Memory B cell (primary cell): Measurements from ENCODE around the gene DHX9.
A peak's percentile ranks its signal among the peaks of the same experiment; 100 is the strongest.

Source experiments
- ATAC-seq: fragments of 150-1000 bp; cut with Tn5 transposase; 2 replicates; pipeline ENCODE4 v1.10.0; 2021; ENCODE audit warnings: low read depth, mild to moderate bottlenecking, moderate library complexity
- DNase-seq, 2 donors: peaks; one replicate each; pipeline ENCODE4 v3.0.0; 2022; ENCODE audit warnings: low spot score in 2 of 2
- H3K27ac Mint-ChIP-seq: one replicate; pipeline ENCODE4 v1.8.0; 2022; ENCODE audit warnings: mild to moderate bottlenecking, moderate library complexity, mixed read lengths
- H3K27me3 Mint-ChIP-seq: one replicate; pipeline ENCODE4 v1.8.0; 2022; ENCODE audit warnings: mixed read lengths
- H3K36me3 Mint-ChIP-seq: one replicate; pipeline ENCODE4 v1.8.0; 2022; ENCODE audit warnings: mild to moderate bottlenecking, mixed read lengths
- H3K4me1 Mint-ChIP-seq: one replicate; pipeline ENCODE4 v1.8.0; 2022; ENCODE audit warnings: mixed read lengths
- H3K4me3 Mint-ChIP-seq: one replicate; pipeline ENCODE4 v1.8.0; 2022; ENCODE audit warnings: mild to moderate bottlenecking, moderate library complexity, mixed read lengths
- H3K9me3 Mint-ChIP-seq: one replicate; pipeline ENCODE4 v1.8.0; 2022; ENCODE audit warnings: mixed read lengths

Gene DHX9

DNA sequence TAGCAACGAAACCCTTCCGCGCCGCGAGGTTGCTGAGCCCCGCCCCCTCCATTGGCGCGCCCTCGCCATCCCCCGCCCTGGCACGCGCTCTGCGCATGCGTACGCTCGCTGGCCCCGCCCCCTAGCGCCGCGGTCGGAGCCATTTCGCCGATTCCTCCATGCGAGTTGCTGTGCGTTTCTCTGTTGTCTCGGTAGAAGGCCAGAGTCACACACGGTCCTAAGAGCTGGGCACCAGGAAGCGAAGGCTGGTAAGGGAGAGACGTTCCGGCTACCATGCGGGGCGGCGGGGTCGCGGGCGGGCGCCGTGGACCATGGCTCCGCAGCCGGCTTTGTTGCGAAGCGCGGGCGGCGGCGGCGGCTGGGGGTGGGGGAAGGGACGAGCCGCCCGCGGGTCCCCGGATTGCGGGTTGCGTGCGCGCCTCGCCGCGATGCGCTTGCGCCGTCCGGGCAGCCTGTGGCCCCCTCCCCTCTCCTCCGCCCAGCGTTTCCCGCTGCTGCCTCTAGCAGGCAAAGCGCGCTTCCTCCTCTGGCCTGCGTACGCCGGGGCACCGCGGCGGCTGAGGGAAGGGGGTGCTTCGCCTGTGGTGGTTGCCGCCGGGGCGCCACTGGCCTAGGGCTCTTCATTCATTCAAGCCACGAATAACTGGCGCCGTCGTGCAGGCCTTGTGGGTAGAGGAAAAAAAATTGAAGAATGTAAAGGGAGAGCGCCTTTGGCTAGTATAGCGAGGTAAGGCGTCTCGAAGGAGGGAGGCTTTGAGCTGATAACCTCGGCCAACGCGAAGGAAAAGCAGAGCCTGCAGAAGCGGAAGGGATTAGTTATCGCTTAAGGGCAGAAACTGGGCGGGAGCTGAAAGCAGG lies at the start of gene DHX9:
DHX9 (plus strand) TSS at position 139 of the 858 bp plus-strand sequence. CDS start 3,220 bp downstream, outside the sequence.
- peak within 1 kb of the TSS; percentile 95 for H3K4me3 Mint-ChIP-seq
- DNase-seq (peak; percentile 99 to 100), ATAC-seq (peak; percentile 79)
- H3K36me3 Mint-ChIP-seq: peaks cover 8% of the 10 kb centered on the region
- H3K27ac Mint-ChIP-seq: peak within 1 kb of the TSS; percentile 92
- no peaks in the 10 kb centered on the region for H3K27me3 Mint-ChIP-seq
- H3K9me3 Mint-ChIP-seq: no peaks in the 10 kb centered on the region
- H3K4me1 Mint-ChIP-seq: peaks cover 32% of the 10 kb centered on the region

- Mint-ChIP-seq H3K27ac (no peak overlapping the region), H3K36me3 (peaks cover 3% of the 10 kb centered on the region), H3K4me1 (peaks cover 4% of the 10 kb centered on the region), H3K27me3 (no peaks in the 10 kb centered on the region), H3K9me3 (no peaks in the 10 kb centered on the region), H3K4me3 (no peak overlapping the region)
- ATAC-seq (no peak), DNase-seq (no peak)
Observed at GRCh38 chr1:182791281-182792179, 47.6 kb upstream of the DHX9 start.

DNA sequence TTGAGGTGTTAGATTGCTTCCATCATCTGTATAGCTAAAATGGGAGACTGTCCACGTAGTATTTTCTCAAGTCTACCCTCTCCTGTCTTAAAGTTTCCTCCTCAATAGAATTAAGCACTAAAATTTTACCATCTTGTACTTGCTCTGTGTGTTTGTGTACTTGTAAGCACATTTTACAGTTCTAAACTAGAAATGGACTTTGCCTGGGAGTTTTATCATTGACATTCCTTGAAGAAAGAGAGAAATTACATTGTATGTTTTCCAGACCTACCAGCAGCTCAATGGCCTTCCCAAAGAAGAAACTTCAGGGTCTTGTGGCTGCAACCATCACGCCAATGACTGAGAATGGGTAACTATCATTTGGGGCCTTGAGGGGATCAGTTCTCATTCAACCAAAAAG lies 45.1 kb upstream of the DHX9 start:
- Mint-ChIP-seq H3K27me3 (no peaks in the 10 kb centered on the region), H3K4me1 (peaks cover 1% of the 10 kb centered on the region), H3K4me3 (no peak overlapping the region), H3K36me3 (peaks cover 3% of the 10 kb centered on the region), H3K9me3 (no peaks in the 10 kb centered on the region), H3K27ac (no peak overlapping the region)
- ATAC-seq (no peak), DNase-seq (no peak)

- Mint-ChIP-seq H3K9me3 (no peaks in the 10 kb centered on the region), H3K27ac (no peak overlapping the region), H3K4me3 (no peak overlapping the region), H3K27me3 (no peaks in the 10 kb centered on the region), H3K4me1 (no peaks in the 10 kb centered on the region), H3K36me3 (peaks cover 3% of the 10 kb centered on the region)
- ATAC-seq (no peak), DNase-seq (no peak)
Observed at GRCh38 chr1:182794676-182795201, 44.4 kb upstream of the DHX9 start.

GRCh38 chr1:182795563-182796228 lies 43.5 kb upstream of the DHX9 start:
- Mint-ChIP-seq H3K27ac (no peak overlapping the region), H3K27me3 (no peaks in the 10 kb centered on the region), H3K4me3 (no peak overlapping the region), H3K36me3 (peaks cover 3% of the 10 kb centered on the region), H3K4me1 (no peaks in the 10 kb centered on the region), H3K9me3 (no peaks in the 10 kb centered on the region)
- no peak for DNase-seq
- ATAC-seq: peak; percentile 74

DNA sequence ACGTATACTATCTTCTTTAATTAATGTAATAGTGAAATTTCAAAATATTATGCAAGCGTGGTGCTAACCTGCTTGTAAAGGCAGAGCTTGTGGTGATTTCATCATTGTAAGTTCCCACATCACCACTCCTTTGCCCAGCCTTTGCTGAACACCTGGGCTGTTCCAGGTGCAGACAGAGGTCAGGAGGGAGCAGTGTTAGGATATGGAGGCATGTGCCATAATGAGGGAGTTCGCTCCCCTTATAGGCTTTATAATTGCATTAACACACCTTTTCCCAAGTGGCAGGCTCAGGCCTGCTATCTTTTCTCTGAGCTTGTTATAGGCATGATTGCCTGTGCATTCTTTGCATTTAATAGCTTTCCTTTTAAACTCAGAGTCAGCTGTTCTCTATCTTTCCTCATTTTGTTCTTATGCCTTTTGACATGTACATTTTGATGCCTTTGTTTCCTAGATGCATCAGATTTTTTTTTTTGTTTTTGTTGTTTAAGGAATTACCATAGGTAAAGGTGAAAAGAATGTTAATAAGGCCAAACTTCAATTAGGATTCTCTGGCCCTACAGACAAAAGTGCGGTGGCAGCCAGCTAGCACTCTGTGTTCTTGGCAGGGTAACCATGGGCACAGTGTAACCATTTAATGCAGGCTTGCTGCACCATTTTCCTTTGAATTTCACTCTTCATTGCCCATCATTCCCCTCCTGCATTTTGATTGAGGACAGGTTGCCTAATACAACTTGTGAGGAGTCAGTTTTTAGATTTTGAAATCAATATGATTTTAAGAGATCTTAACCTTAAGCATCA lies 36.9 kb upstream of the DHX9 start:
- no peak for DNase-seq

GRCh38 chr1:182803846-182804245 lies 35.3 kb upstream of the DHX9 start:
- H3K27me3 Mint-ChIP-seq: no peaks in the 10 kb centered on the region
- no peak for ATAC-seq
- H3K4me3 Mint-ChIP-seq: no peak overlapping the region
- no peak overlapping the region for H3K27ac Mint-ChIP-seq
- H3K9me3 Mint-ChIP-seq: no peaks in the 10 kb centered on the region
- no peaks in the 10 kb centered on the region for H3K4me1 Mint-ChIP-seq
- H3K36me3 Mint-ChIP-seq: peaks cover 18% of the 10 kb centered on the region
- no peak for DNase-seq

More for the DNA sequence above, 36.9 kb upstream of the DHX9 start:
- no peaks in the 10 kb centered on the region for H3K27me3 Mint-ChIP-seq
- H3K27ac Mint-ChIP-seq: no peak overlapping the region
- H3K36me3 Mint-ChIP-seq: peaks cover 14% of the 10 kb centered on the region
- no peaks in the 10 kb centered on the region for H3K4me1 Mint-ChIP-seq
- no peaks in the 10 kb centered on the region for H3K9me3 Mint-ChIP-seq
- no peak for ATAC-seq
- H3K4me3 Mint-ChIP-seq: no peak overlapping the region

DNA sequence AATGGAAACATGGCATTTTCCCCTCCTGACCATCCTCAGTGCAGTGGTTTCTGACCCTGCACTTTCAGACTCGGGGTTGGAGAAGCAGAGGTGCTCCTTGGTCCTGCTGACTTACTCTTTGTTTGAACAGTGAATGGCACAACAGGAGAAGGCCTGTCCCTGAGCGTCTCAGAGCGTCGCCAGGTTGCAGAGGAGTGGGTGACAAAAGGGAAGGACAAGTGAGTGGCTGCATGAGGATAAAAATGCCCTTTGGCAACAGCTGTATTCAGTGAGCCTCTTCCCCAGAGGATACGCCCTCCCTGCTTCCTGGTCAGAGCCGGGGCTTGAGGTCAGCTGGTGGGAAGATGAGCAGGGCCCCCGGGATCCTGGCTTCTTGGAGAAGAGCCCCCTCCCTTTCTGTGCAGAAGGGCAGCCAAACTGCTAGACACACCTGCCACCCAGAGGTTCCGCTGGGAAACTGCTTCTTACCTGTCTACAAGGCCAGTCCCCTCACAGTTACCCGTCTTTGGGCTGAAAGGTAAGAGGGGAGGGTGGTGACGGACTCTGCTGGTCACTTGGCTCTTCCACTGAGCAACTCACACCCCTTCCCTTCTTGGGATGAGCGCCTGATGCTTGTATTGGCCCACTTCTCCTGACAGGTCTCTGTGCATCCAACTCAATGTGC lies 33.0 kb upstream of the DHX9 start:
- H3K36me3 Mint-ChIP-seq: peaks cover 18% of the 10 kb centered on the region
- H3K9me3 Mint-ChIP-seq: no peaks in the 10 kb centered on the region
- ATAC-seq (no peak), DNase-seq (no peak)
- no peaks in the 10 kb centered on the region for H3K27me3 Mint-ChIP-seq
- no peaks in the 10 kb centered on the region for H3K4me1 Mint-ChIP-seq
- no peak overlapping the region for H3K4me3 Mint-ChIP-seq
- no peak overlapping the region for H3K27ac Mint-ChIP-seq

- H3K4me1 Mint-ChIP-seq: no peaks in the 10 kb centered on the region
- no peak overlapping the region for H3K4me3 Mint-ChIP-seq
- no peak overlapping the region for H3K27ac Mint-ChIP-seq
- no peaks in the 10 kb centered on the region for H3K9me3 Mint-ChIP-seq
- DNase-seq (no peak), ATAC-seq (no peak)
- H3K27me3 Mint-ChIP-seq: no peaks in the 10 kb centered on the region
- H3K36me3 Mint-ChIP-seq: peaks cover 18% of the 10 kb centered on the region
Observed at GRCh38 chr1:182807907-182808306, 31.2 kb upstream of the DHX9 start.

DNA sequence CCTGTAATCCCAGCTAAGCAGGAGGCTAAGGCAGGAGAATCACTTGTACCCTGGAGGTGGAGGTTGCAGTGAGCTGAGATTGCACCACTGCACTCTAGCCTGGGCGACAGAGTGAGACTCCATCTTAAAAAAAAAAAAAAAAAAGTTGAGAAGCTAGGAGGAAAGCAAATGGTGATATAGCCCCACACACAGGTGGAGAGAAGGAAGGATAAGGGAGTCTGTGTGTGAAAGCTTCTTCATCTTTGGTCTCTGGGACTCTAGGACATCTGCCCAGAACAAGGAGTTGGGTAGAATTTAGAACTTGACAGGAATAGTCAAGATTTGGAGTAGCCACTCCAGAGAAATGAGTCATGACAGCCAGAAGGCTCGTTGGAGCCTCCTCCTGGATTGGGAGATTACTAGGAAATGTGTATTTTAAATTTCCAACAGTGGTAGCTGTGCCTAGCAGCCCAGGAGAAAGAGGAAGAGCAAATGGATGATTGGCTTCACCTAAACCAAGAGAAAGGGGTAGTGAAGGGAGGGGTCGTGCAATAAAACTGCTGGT lies 29.7 kb upstream of the DHX9 start:
- Mint-ChIP-seq H3K36me3 (peaks cover 15% of the 10 kb centered on the region), H3K27me3 (no peaks in the 10 kb centered on the region), H3K4me3 (no peak overlapping the region), H3K9me3 (no peaks in the 10 kb centered on the region), H3K27ac (no peak overlapping the region), H3K4me1 (no peaks in the 10 kb centered on the region)
- ATAC-seq (no peak), DNase-seq (no peak)

DNA sequence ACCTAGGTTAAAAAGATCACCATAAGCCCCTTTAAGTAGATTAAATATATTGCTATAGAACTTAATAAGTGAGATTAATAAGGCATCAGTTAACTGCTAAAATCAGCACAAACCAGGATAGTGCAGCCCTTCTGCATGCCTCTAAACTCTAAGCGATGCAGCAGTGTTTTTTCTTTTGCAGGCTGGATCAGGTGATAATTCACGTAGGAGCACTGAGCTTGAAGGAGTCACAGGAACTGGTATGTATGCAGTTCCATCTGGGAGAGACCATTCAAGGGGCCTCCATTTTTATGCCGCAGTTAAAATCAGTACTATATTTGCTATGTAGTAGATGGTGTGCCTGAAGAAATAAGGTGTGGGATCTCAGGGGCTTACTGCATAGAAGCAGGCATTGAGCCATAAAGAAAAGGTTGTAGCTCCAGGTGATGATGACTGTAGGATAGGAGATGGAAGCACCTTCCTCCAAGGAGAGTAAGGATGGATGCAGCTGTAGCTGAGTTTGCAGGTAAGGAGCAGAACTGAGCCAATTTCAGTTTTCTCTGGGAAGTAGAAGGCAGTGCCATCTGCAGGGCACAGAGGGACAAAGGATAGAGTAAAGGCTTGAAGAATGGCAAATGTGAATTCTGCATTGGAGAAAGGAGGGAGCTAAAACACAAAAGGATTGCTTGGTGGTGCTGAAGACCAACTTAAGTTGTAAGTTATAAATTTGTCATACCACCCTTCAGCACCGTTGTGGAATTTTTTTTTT lies 27.0 kb upstream of the DHX9 start:
- Mint-ChIP-seq H3K4me1 (no peaks in the 10 kb centered on the region), H3K27me3 (no peaks in the 10 kb centered on the region), H3K36me3 (peaks cover 9% of the 10 kb centered on the region), H3K4me3 (no peak overlapping the region), H3K27ac (no peak overlapping the region), H3K9me3 (no peaks in the 10 kb centered on the region)
- ATAC-seq: no peak
- DNase-seq: no peak

- Mint-ChIP-seq H3K27ac (no peak overlapping the region), H3K9me3 (no peaks in the 10 kb centered on the region), H3K36me3 (peaks cover 11% of the 10 kb centered on the region), H3K27me3 (no peaks in the 10 kb centered on the region), H3K4me3 (no peak overlapping the region), H3K4me1 (no peaks in the 10 kb centered on the region)
- DNase-seq: no peak
- no peak for ATAC-seq
Observed at GRCh38 chr1:182816863-182817262, 22.3 kb upstream of the DHX9 start.
